Stimulated activated CD8-positive, alpha-beta memory T cell treated with anti-CD3 and anti-CD28 coated beads, Interleukin-2, amount 100 ng/mL, for 1 hour (primary cell): ENCODE measurements around the gene OR1L1.

ENCODE experiments used
- DNase-seq, 2 donors: peaks; one replicate each; pipeline ENCODE4 v3.0.0-alpha.2; 2020; ENCODE audit warnings: low read depth in 2 of 2

OR1L1 gene, protein sequence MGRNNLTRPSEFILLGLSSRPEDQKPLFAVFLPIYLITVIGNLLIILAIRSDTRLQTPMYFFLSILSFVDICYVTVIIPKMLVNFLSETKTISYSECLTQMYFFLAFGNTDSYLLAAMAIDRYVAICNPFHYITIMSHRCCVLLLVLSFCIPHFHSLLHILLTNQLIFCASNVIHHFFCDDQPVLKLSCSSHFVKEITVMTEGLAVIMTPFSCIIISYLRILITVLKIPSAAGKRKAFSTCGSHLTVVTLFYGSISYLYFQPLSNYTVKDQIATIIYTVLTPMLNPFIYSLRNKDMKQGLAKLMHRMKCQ

DNA sequence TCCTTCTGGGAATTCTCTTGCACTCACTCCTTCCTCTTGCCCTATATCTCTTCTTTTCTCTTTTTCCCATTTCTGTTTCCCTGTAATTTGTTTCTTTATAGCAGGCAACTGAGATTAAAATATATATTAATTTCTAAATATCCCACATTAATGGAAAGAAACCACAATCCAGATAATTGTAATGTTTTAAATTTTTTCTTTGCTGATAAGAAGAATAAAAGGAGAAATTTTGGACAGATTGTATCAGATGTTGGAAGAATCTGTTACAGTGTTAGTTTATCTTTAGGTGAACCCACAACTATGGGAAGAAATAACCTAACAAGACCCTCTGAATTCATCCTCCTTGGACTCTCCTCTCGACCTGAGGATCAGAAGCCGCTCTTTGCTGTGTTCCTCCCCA is at the start of gene OR1L1:
Gene OR1L1, plus strand, starts transcription at position 301 of the 400 bp plus-strand sequence. Its CDS starts 0 bp downstream, at position 301.
- DNase-seq: no peak

DNA sequence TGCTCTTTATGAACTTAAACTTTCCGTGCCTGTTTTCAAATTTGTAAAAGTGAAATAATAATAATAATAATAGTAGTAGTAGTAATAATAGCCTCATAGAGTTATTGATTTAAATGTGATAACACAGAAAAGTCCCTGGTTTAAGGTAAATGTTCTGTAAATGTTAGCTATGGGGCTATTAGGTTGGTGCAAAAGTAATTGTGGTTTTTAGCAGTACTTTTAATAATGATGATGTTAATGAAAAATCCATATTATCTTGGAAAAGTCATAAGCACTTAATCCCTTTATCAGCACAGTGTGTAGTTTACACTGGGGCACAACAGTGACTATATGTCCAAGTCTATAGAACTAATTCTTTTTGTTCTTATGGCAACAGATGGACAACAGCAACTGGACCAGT is 47.2 kb upstream of the OR1L1 start, which contains the start of gene OR1Q1:
Gene OR1Q1, plus strand, starts transcription at position 377 of the 400 bp plus-strand sequence. Its CDS starts 0 bp downstream, at position 377.
- DNase-seq: no peak

DNA sequence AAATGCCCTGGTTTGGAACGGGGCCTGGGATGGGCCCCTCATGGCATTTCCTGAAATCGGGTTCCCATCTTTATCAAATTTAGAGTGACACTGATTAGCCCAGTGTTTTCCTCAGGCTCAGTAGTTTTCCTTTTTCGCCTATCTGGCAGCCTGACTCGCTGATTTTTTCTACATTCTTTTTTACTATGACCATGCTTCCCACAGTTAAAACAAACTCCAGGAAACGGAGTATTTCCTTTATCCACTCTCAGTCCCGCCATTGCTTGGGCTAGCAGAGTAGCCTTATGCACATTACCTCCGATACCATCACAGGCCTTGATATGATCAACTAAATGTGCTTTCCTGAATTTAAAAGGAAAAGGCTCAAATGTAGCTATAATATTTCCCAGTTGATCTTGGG is 41.5 kb upstream of the OR1L1 start:
- no peak for DNase-seq

DNA sequence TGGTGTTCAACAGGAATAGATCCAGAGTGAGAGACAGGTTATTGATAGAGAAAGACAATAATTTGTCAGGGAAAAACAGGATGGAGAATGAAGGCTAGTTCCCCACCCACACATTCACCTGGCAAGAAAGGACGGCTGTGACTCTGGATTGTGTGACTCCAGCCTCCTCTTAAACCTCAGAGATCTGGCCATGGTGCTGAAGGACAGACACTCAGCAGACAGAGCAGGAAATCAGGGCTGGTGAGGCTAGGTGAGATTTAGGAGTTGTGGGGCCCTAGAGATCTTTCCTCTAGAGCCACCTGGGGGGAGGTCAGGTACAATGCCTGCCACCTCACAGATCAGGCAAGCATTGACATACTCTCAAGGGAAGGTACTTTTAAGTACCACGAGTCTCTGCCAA is 19.3 kb upstream of the OR1L1 start:
- DNase-seq: no peak

DNA sequence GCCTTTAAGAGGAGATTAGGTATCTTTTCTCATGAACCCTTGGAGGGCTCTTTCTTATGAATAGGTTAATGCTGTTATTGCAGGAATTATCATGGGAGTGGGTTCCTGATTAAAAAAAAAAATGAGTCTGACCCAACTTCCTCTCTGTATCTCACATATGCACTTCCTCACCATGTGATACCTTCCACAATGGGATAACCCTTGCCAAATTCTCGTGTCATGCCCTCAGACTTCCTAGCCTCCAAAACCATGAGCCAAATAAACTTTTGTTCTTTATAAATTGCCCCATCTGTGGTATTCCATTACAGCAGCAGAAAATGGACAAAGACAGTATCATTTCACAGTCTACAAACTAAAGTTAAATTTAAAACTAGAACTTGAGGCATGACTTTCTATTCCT is 5.1 kb upstream of the OR1L1 start:
- no peak for DNase-seq

DNA sequence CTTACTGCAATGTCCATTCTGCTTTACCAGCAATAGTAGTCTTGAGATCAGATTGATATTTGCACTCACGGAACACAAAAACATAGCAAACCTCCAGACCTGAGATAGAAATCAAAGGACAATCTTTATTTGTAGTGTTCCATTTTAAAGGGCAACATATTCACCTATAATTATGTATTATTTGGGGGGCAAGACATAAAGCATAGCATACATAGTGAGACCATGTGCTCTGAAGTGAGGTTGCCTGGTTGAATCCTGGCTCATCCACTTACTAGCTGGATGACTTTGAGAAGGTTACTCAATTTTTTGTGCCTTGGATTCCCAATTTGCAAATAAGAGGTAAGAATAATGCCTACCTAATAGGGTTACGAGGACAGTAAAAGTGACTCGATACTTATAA is 4.0 kb upstream of the OR1L1 start, which contains the start of gene OR1B1:
Gene OR1B1, minus strand, starts transcription at position 101 of the 400 bp plus-strand sequence.
- DNase-seq: no peak

DNA sequence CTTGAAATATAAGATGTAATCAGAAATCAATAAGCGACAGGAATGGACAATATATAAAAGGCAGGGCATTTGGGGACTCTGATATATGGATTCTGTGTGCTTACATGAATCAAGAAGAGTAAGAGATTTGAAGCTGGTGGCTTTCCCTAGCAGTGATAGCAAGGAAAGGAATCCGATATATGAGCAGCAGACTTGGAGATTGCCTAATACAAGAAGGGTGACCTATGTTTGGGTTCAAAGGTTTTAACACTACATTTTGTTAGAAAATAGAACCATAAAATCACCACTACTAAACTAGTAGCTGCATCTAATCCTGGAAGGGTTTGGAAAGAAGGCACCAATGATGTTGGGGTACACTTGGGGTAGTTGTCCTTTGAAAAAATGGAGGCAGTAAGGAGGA is 11.0 kb downstream of the OR1L1 start:
- DNase-seq: no peak

DNA sequence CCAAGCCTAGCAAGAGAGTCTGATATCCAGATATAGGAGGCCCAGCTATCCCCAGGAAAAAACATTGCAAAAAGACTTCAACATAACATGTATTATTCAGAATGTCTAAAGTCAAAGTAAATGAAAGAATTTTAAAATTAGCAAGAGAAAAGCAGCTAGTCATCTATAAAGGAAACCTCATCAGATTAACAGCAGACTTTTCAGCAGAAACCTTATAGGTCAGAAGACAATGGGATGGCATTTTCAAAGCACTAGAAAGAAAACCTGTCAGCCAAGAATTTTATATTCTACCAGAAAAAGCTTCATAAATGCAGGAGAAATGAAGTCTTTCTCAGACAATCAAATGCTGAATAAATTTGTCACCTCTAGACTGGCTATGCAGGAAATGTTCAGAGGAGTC is 23.3 kb downstream of the OR1L1 start:
- DNase-seq: no peak

DNA sequence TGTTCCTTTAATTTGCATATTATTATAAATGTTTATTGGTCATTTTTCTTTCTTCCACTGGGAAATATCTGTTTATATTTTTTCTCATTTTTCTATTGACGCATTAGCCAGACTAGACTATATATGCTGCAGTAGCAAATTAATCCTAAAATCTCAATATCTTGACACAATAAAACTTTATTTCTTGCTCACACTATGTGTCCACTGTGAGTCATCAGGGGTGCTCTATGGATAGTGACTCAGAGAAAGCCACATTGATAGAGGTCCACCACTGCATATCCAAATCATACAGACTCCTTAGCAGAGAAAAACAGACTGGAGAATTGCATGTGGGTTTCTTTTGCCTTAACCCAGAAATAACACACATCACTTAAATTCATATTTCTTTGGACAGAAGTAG is 34.2 kb downstream of the OR1L1 start:
- no peak for DNase-seq
